Measurements from ENCODE around the gene SCN10A.

SCN10A gene

GRCh38 chr3:38773528-38773927 lies 42.5 kb downstream of the SCN10A start:
- Histone ChIP-seq H3K36me3 (ENCODE audit: control insufficient read depth in 1 of 2, insufficient read depth in 2 of 2, low read depth in 1 of 2, low read length in 2 of 2) (no peaks in the 10 kb centered on the region), H2AK5ac (ENCODE audit: low read length, severe bottlenecking) (no peak overlapping the region), H3K9me3 (ENCODE audit: control insufficient read depth, low read length) (peaks cover 5% of the 10 kb centered on the region)

GRCh38 chr3:38763569-38763968 lies 52.4 kb downstream of the SCN10A start:
- Histone ChIP-seq H3K36me3 (ENCODE audit: control insufficient read depth in 1 of 2, insufficient read depth in 2 of 2, low read depth in 1 of 2, low read length in 2 of 2) (no peaks in the 10 kb centered on the region), H2BK5ac (ENCODE audit: low read depth, low read length, poor library complexity, severe bottlenecking) (no peak overlapping the region), H3K23ac (ENCODE audit: low read length in 2 of 2) (no peak overlapping the region), H3K4me2 (ENCODE audit: low read length, poor library complexity, severe bottlenecking) (no peak overlapping the region), H3K27ac (ENCODE audit: low read length, poor library complexity, severe bottlenecking) (no peak overlapping the region), H3K9ac (ENCODE audit: low read length) (no peak overlapping the region), H2BK12ac (ENCODE audit: low read length in 2 of 2) (no peak overlapping the region), H2AK5ac (ENCODE audit: low read length, severe bottlenecking) (no peak overlapping the region), H4K8ac (ENCODE audit: low read length) (no peak overlapping the region), H3K14ac (ENCODE audit: low read length in 2 of 2) (no peak overlapping the region), H3K4me3 (ENCODE audit: insufficient read depth in 1 of 2, low read depth in 1 of 2, low read length in 2 of 2) (no peak overlapping the region), H2BK120ac (ENCODE audit: low read depth, low read length) (no peak overlapping the region), H2AFZ (ENCODE audit: low read depth, low read length) (no peak overlapping the region), H2BK15ac (ENCODE audit: low read depth, poor library complexity, severe bottlenecking) (no peak overlapping the region), H3K18ac (ENCODE audit: low read depth in 1 of 2, low read length in 2 of 2) (no peak overlapping the region), H3K79me1 (replicated peaks; ENCODE audit: low read length, poor library complexity, severe bottlenecking) (no peaks in the 10 kb centered on the region), H4K91ac (ENCODE audit: low read length) (no peak overlapping the region), H3K4ac (ENCODE audit: low read depth in 1 of 2, low read length in 2 of 2) (no peak overlapping the region), H3K27me3 (ENCODE audit: control insufficient read depth in 1 of 2, insufficient read depth in 1 of 2, low read length in 2 of 2) (no peaks in the 10 kb centered on the region), H3K9me3 (ENCODE audit: control insufficient read depth, low read length) (peaks cover 35% of the 10 kb centered on the region), H3K4me1 (ENCODE audit: control insufficient read depth, insufficient read depth, low read depth, low read length) (no peaks in the 10 kb centered on the region)
- WGBS, result 50% methylated on average over 3 of the region's 3 CpGs
- DNase-seq, result no peak

More at GRCh38 chr3:38773528-38773927, 42.5 kb downstream of the SCN10A start:
- Histone ChIP-seq H4K91ac (ENCODE audit: low read length) (no peak overlapping the region), H3K18ac (ENCODE audit: low read depth in 1 of 2, low read length in 2 of 2) (no peak overlapping the region), H3K4me1 (ENCODE audit: control insufficient read depth, insufficient read depth, low read depth, low read length) (no peaks in the 10 kb centered on the region), H3K14ac (ENCODE audit: low read length in 2 of 2) (no peak overlapping the region), H3K23ac (ENCODE audit: low read length in 2 of 2) (no peak overlapping the region), H4K8ac (ENCODE audit: low read length) (no peak overlapping the region), H3K4ac (ENCODE audit: low read depth in 1 of 2, low read length in 2 of 2) (no peak overlapping the region), H3K4me3 (ENCODE audit: insufficient read depth in 1 of 2, low read depth in 1 of 2, low read length in 2 of 2) (no peak overlapping the region), H2AFZ (ENCODE audit: low read depth, low read length) (no peak overlapping the region), H3K4me2 (ENCODE audit: low read length, poor library complexity, severe bottlenecking) (no peak overlapping the region), H2BK5ac (ENCODE audit: low read depth, low read length, poor library complexity, severe bottlenecking) (no peak overlapping the region), H2BK120ac (ENCODE audit: low read depth, low read length) (no peak overlapping the region), H3K27ac (ENCODE audit: low read length, poor library complexity, severe bottlenecking) (no peak overlapping the region), H3K27me3 (ENCODE audit: control insufficient read depth in 1 of 2, insufficient read depth in 1 of 2, low read length in 2 of 2) (peaks cover 0 to 8% of the 10 kb centered on the region in 2 experiments), H2BK15ac (ENCODE audit: low read depth, poor library complexity, severe bottlenecking) (no peak overlapping the region), H2BK12ac (ENCODE audit: low read length in 2 of 2) (no peak overlapping the region), H3K9ac (ENCODE audit: low read length) (no peak overlapping the region), H3K79me1 (replicated peaks; ENCODE audit: low read length, poor library complexity, severe bottlenecking) (no peaks in the 10 kb centered on the region)
- no peak for DNase-seq

GRCh38 chr3:38758557-38758956 lies 57.5 kb downstream of the SCN10A start:
- Histone ChIP-seq H3K4me3 (ENCODE audit: insufficient read depth in 1 of 2, low read depth in 1 of 2, low read length in 2 of 2) (no peak overlapping the region), H2BK15ac (ENCODE audit: low read depth, poor library complexity, severe bottlenecking) (no peak overlapping the region), H3K79me1 (replicated peaks; ENCODE audit: low read length, poor library complexity, severe bottlenecking) (no peaks in the 10 kb centered on the region), H3K18ac (ENCODE audit: low read depth in 1 of 2, low read length in 2 of 2) (no peak overlapping the region), H3K23ac (ENCODE audit: low read length in 2 of 2) (no peak overlapping the region), H3K9me3 (ENCODE audit: control insufficient read depth, low read length) (peaks cover 10% of the 10 kb centered on the region), H2AK5ac (ENCODE audit: low read length, severe bottlenecking) (no peak overlapping the region), H3K4me1 (ENCODE audit: control insufficient read depth, insufficient read depth, low read depth, low read length) (no peaks in the 10 kb centered on the region), H4K91ac (ENCODE audit: low read length) (no peak overlapping the region), H3K27ac (ENCODE audit: low read length, poor library complexity, severe bottlenecking) (no peak overlapping the region), H3K4me2 (ENCODE audit: low read length, poor library complexity, severe bottlenecking) (no peak overlapping the region), H2BK5ac (ENCODE audit: low read depth, low read length, poor library complexity, severe bottlenecking) (no peak overlapping the region), H3K27me3 (ENCODE audit: control insufficient read depth in 1 of 2, insufficient read depth in 1 of 2, low read length in 2 of 2) (peaks cover 0 to 13% of the 10 kb centered on the region in 2 experiments), H2BK12ac (ENCODE audit: low read length in 2 of 2) (no peak overlapping the region), H3K4ac (ENCODE audit: low read depth in 1 of 2, low read length in 2 of 2) (no peak overlapping the region), H4K8ac (ENCODE audit: low read length) (no peak overlapping the region), H3K9ac (ENCODE audit: low read length) (no peak overlapping the region), H2AFZ (ENCODE audit: low read depth, low read length) (no peak overlapping the region), H3K36me3 (ENCODE audit: control insufficient read depth in 1 of 2, insufficient read depth in 2 of 2, low read depth in 1 of 2, low read length in 2 of 2) (no peaks in the 10 kb centered on the region), H2BK120ac (ENCODE audit: low read depth, low read length) (no peak overlapping the region), H3K14ac (ENCODE audit: low read length in 2 of 2) (no peak overlapping the region)
- DNase-seq, result no peak
- 62% methylated on average over 3 of the region's 3 CpGs for WGBS

GRCh38 chr3:38757721-38758120 lies 58.3 kb downstream of the SCN10A start:
- Histone ChIP-seq H3K4me1 (ENCODE audit: control insufficient read depth, insufficient read depth, low read depth, low read length) (no peaks in the 10 kb centered on the region), H3K9ac (ENCODE audit: low read length) (no peak overlapping the region), H3K4ac (ENCODE audit: low read depth in 1 of 2, low read length in 2 of 2) (no peak overlapping the region), H3K27ac (ENCODE audit: low read length, poor library complexity, severe bottlenecking) (no peak overlapping the region), H2BK15ac (ENCODE audit: low read depth, poor library complexity, severe bottlenecking) (no peak overlapping the region), H3K23ac (ENCODE audit: low read length in 2 of 2) (no peak overlapping the region), H3K18ac (ENCODE audit: low read depth in 1 of 2, low read length in 2 of 2) (no peak overlapping the region), H3K27me3 (ENCODE audit: control insufficient read depth in 1 of 2, insufficient read depth in 1 of 2, low read length in 2 of 2) (peaks cover 0 to 20% of the 10 kb centered on the region in 2 experiments), H3K4me3 (ENCODE audit: insufficient read depth in 1 of 2, low read depth in 1 of 2, low read length in 2 of 2) (no peak overlapping the region), H4K8ac (ENCODE audit: low read length) (no peak overlapping the region), H3K14ac (ENCODE audit: low read length in 2 of 2) (no peak overlapping the region), H3K36me3 (ENCODE audit: control insufficient read depth in 1 of 2, insufficient read depth in 2 of 2, low read depth in 1 of 2, low read length in 2 of 2) (no peaks in the 10 kb centered on the region), H2AK5ac (ENCODE audit: low read length, severe bottlenecking) (no peak overlapping the region), H2BK12ac (ENCODE audit: low read length in 2 of 2) (no peak overlapping the region), H2AFZ (ENCODE audit: low read depth, low read length) (no peak overlapping the region), H3K79me1 (replicated peaks; ENCODE audit: low read length, poor library complexity, severe bottlenecking) (no peaks in the 10 kb centered on the region), H4K91ac (ENCODE audit: low read length) (no peak overlapping the region), H3K4me2 (ENCODE audit: low read length, poor library complexity, severe bottlenecking) (no peak overlapping the region), H3K9me3 (ENCODE audit: control insufficient read depth, low read length) (peaks cover 10% of the 10 kb centered on the region), H2BK5ac (ENCODE audit: low read depth, low read length, poor library complexity, severe bottlenecking) (no peak overlapping the region), H2BK120ac (ENCODE audit: low read depth, low read length) (no peak overlapping the region)
- WGBS, result 63% methylated on average over 3 of the region's 4 CpGs
- DNase-seq, result no peak
